ENCODE data around the gene GCFC2. TPM values are rescaled to one million over a fixed set of nuclear protein-coding genes. Genes with fewer than 3 reads are reported as not detected.

GCFC2 gene
- total RNA-seq, 1 donor = 13.8 TPM

GRCh38 chr2:75612862-75613243 is 97.9 kb downstream of the GCFC2 start:
- no peak overlapping the region for H3K4me3 ChIP-seq (ENCODE audit: low read depth, low read length)
- TF ChIP-seq CTCF (IDR thresholded peaks at IDR 0.05; ENCODE audit: insufficient read depth, low read depth, low read length) = no peak

More at GRCh38 chr2:75612862-75613243, 97.9 kb downstream of the GCFC2 start:
- no peak for DNase-seq (ENCODE audit: low read depth)

Small RNA genes lying within 50 kb of the gene (small RNA-seq; reads per million reads assigned to genes)
- 0.28 reads per million for gene RF00012

Other genes with a start within 250 kb of the GCFC2 start
- 44.9 and 48.3 TPM in 2 replicates for gene EVA1A, start 150.0 kb downstream of the GCFC2 start, total RNA-seq
- gene MRPL19, start 64.1 kb downstream of the GCFC2 start, total RNA-seq = 42.8 and 45.3 TPM in 2 replicates